Measurements from ENCODE around the gene TEX10.

The TEX10 gene

GRCh38 chr9:100352727-100353505 is at the start of gene TEX10:
Gene TEX10, minus strand, starts transcription at chr9:100352942. Its CDS starts 3,579 bp downstream, at chr9:100349363.
- H3K4me1 ChIP-seq (ENCODE audit: insufficient read depth, poor library complexity, severe bottlenecking) = peaks cover 4% of the 10 kb centered on the region

GRCh38 chr9:100401042-100401441 is 48.3 kb upstream of the TEX10 start:
- DNase-seq (ENCODE audit: low spot score) (no peak), ATAC-seq (ENCODE audit: low read depth) (no peak)
- Histone ChIP-seq H3K27me3 (ENCODE audit: insufficient read depth, poor library complexity, severe bottlenecking) (no peaks in the 10 kb centered on the region), H3K36me3 (ENCODE audit: low read depth) (no peaks in the 10 kb centered on the region), H3K9me3 (ENCODE audit: severe bottlenecking) (no peaks in the 10 kb centered on the region), H3K4me3 (ENCODE audit: severe bottlenecking) (no peak overlapping the region), H3K27ac (ENCODE audit: poor library complexity, severe bottlenecking) (no peak overlapping the region), H3K4me1 (ENCODE audit: insufficient read depth, poor library complexity, severe bottlenecking) (no peaks in the 10 kb centered on the region)
- TF ChIP-seq CTCF (IDR thresholded peaks at IDR 0.05; ENCODE audit: poor library complexity, severe bottlenecking) = no peak

More at GRCh38 chr9:100352727-100353505, at the start of gene TEX10:
- Histone ChIP-seq H3K36me3 (ENCODE audit: low read depth) (peaks cover 14% of the 10 kb centered on the region), H3K4me3 (ENCODE audit: severe bottlenecking) (peak within 1 kb of the TSS; percentile 79), H3K27ac (ENCODE audit: poor library complexity, severe bottlenecking) (peak within 1 kb of the TSS; percentile 54), H3K27me3 (ENCODE audit: insufficient read depth, poor library complexity, severe bottlenecking) (no peaks in the 10 kb centered on the region), H3K9me3 (ENCODE audit: severe bottlenecking) (peaks cover 2% of the 10 kb centered on the region)
- ATAC-seq (ENCODE audit: low read depth) (peak; percentile 76), DNase-seq (ENCODE audit: low spot score) (peak; percentile 76)
- no peak for TF ChIP-seq CTCF (IDR thresholded peaks at IDR 0.05; ENCODE audit: poor library complexity, severe bottlenecking)

GRCh38 chr9:100397529-100398266 is 45.0 kb upstream of the TEX10 start:
- Histone ChIP-seq H3K36me3 (ENCODE audit: low read depth) (no peaks in the 10 kb centered on the region), H3K4me3 (ENCODE audit: severe bottlenecking) (no peak overlapping the region), H3K9me3 (ENCODE audit: severe bottlenecking) (no peaks in the 10 kb centered on the region), H3K27ac (ENCODE audit: poor library complexity, severe bottlenecking) (no peak overlapping the region), H3K4me1 (ENCODE audit: insufficient read depth, poor library complexity, severe bottlenecking) (no peaks in the 10 kb centered on the region), H3K27me3 (ENCODE audit: insufficient read depth, poor library complexity, severe bottlenecking) (no peaks in the 10 kb centered on the region)
- TF ChIP-seq CTCF (IDR thresholded peaks at IDR 0.05; ENCODE audit: poor library complexity, severe bottlenecking) = no peak
- ATAC-seq (ENCODE audit: low read depth) (no peak), DNase-seq (ENCODE audit: low spot score) (no peak)

- Histone ChIP-seq H3K27me3 (ENCODE audit: insufficient read depth, poor library complexity, severe bottlenecking) (no peaks in the 10 kb centered on the region), H3K27ac (ENCODE audit: poor library complexity, severe bottlenecking) (no peak overlapping the region), H3K4me3 (ENCODE audit: severe bottlenecking) (no peak overlapping the region), H3K36me3 (ENCODE audit: low read depth) (no peaks in the 10 kb centered on the region), H3K4me1 (ENCODE audit: insufficient read depth, poor library complexity, severe bottlenecking) (no peaks in the 10 kb centered on the region), H3K9me3 (ENCODE audit: severe bottlenecking) (no peaks in the 10 kb centered on the region)
- no peak for TF ChIP-seq CTCF (IDR thresholded peaks at IDR 0.05; ENCODE audit: poor library complexity, severe bottlenecking)
- ATAC-seq (ENCODE audit: low read depth) (no peak), DNase-seq (ENCODE audit: low spot score) (no peak)
These were observed 44.0 kb upstream of the TEX10 start for GRCh38 chr9:100396769-100397168.

Data from RWPE2 (cell line).